ENCODE measurements around the gene TMEM132D.

Gene TMEM132D

GRCh38 chr12:129772501-129773493 is 131.0 kb downstream of the TMEM132D start:
- FAIRE-seq (no peak), DNase-seq (ENCODE audit: insufficient read length) (no peak)
- TF ChIP-seq TAF1 (IDR thresholded peaks at IDR 0.05; ENCODE audit: borderline replicate concordance, low read depth, low read length) (no peak), POLR2AphosphoS5 (IDR thresholded peaks at IDR 0.05; ENCODE audit: low read depth, low read length) (no peak), POLR2A (IDR thresholded peaks at IDR 0.05; ENCODE audit: low read depth, low read length) (no peak)

GRCh38 chr12:129771238-129771637 is 132.6 kb downstream of the TMEM132D start:
- no peak for TF ChIP-seq TAF1 (IDR thresholded peaks at IDR 0.05; ENCODE audit: borderline replicate concordance, low read depth, low read length)
- no peak for TF ChIP-seq POLR2AphosphoS5 (IDR thresholded peaks at IDR 0.05; ENCODE audit: low read depth, low read length)
- TF ChIP-seq POLR2A (IDR thresholded peaks at IDR 0.05; ENCODE audit: low read depth, low read length), result no peak
- DNase-seq (ENCODE audit: insufficient read length) (no peak), FAIRE-seq (no peak)

GRCh38 chr12:129765719-129766118 is 138.1 kb downstream of the TMEM132D start:
- TF ChIP-seq TAF1 (IDR thresholded peaks at IDR 0.05; ENCODE audit: borderline replicate concordance, low read depth, low read length) (no peak), POLR2A (IDR thresholded peaks at IDR 0.05; ENCODE audit: low read depth, low read length) (no peak), POLR2AphosphoS5 (IDR thresholded peaks at IDR 0.05; ENCODE audit: low read depth, low read length) (no peak)
- DNase-seq (ENCODE audit: insufficient read length), result no peak
- no peak for FAIRE-seq

GRCh38 chr12:129762436-129762835 is 141.4 kb downstream of the TMEM132D start:
- no peak for TF ChIP-seq TAF1 (IDR thresholded peaks at IDR 0.05; ENCODE audit: borderline replicate concordance, low read depth, low read length)
- no peak for TF ChIP-seq POLR2A (IDR thresholded peaks at IDR 0.05; ENCODE audit: low read depth, low read length)
- no peak for TF ChIP-seq POLR2AphosphoS5 (IDR thresholded peaks at IDR 0.05; ENCODE audit: low read depth, low read length)
- no peak for FAIRE-seq
- no peak for DNase-seq (ENCODE audit: insufficient read length)

GRCh38 chr12:129753586-129753985 is 150.2 kb downstream of the TMEM132D start:
- DNase-seq (ENCODE audit: insufficient read length) (no peak), FAIRE-seq (no peak)

GRCh38 chr12:129750421-129750820 is 153.4 kb downstream of the TMEM132D start:
- no peak for FAIRE-seq
- TF ChIP-seq TAF1 (IDR thresholded peaks at IDR 0.05; ENCODE audit: borderline replicate concordance, low read depth, low read length) (no peak), POLR2AphosphoS5 (IDR thresholded peaks at IDR 0.05; ENCODE audit: low read depth, low read length) (no peak), POLR2A (IDR thresholded peaks at IDR 0.05; ENCODE audit: low read depth, low read length) (no peak)
- DNase-seq (ENCODE audit: insufficient read length), result no peak

More at GRCh38 chr12:129753586-129753985, 150.2 kb downstream of the TMEM132D start:
- TF ChIP-seq POLR2AphosphoS5 (IDR thresholded peaks at IDR 0.05; ENCODE audit: low read depth, low read length), result no peak
- no peak for TF ChIP-seq POLR2A (IDR thresholded peaks at IDR 0.05; ENCODE audit: low read depth, low read length)
- TF ChIP-seq TAF1 (IDR thresholded peaks at IDR 0.05; ENCODE audit: borderline replicate concordance, low read depth, low read length), result no peak

GRCh38 chr12:129746318-129746717 is 157.5 kb downstream of the TMEM132D start:
- TF ChIP-seq POLR2A (IDR thresholded peaks at IDR 0.05; ENCODE audit: low read depth, low read length), result no peak
- TF ChIP-seq TAF1 (IDR thresholded peaks at IDR 0.05; ENCODE audit: borderline replicate concordance, low read depth, low read length), result no peak
- no peak for TF ChIP-seq POLR2AphosphoS5 (IDR thresholded peaks at IDR 0.05; ENCODE audit: low read depth, low read length)
- DNase-seq (ENCODE audit: insufficient read length) (no peak), FAIRE-seq (no peak)

GRCh38 chr12:129729170-129729569 is 174.7 kb downstream of the TMEM132D start:
- FAIRE-seq (no peak), DNase-seq (ENCODE audit: insufficient read length) (no peak)
- no peak for TF ChIP-seq TAF1 (IDR thresholded peaks at IDR 0.05; ENCODE audit: borderline replicate concordance, low read depth, low read length)

GRCh38 chr12:129727100-129727499 is 176.7 kb downstream of the TMEM132D start:
- FAIRE-seq (no peak), DNase-seq (ENCODE audit: insufficient read length) (no peak)
- TF ChIP-seq POLR2A (IDR thresholded peaks at IDR 0.05; ENCODE audit: low read depth, low read length) (no peak), TAF1 (IDR thresholded peaks at IDR 0.05; ENCODE audit: borderline replicate concordance, low read depth, low read length) (no peak), POLR2AphosphoS5 (IDR thresholded peaks at IDR 0.05; ENCODE audit: low read depth, low read length) (no peak)

- FAIRE-seq, result no peak
- no peak for TF ChIP-seq POLR2AphosphoS5 (IDR thresholded peaks at IDR 0.05; ENCODE audit: low read depth, low read length)
- no peak for TF ChIP-seq POLR2A (IDR thresholded peaks at IDR 0.05; ENCODE audit: low read depth, low read length)
- no peak for TF ChIP-seq TAF1 (IDR thresholded peaks at IDR 0.05; ENCODE audit: borderline replicate concordance, low read depth, low read length)
Observed at GRCh38 chr12:129723260-129723659, 180.6 kb downstream of the TMEM132D start.

GRCh38 chr12:129720618-129721017 is 183.2 kb downstream of the TMEM132D start:
- DNase-seq (ENCODE audit: insufficient read length) (no peak), FAIRE-seq (no peak)
- TF ChIP-seq TAF1 (IDR thresholded peaks at IDR 0.05; ENCODE audit: borderline replicate concordance, low read depth, low read length), result no peak
- no peak for TF ChIP-seq POLR2AphosphoS5 (IDR thresholded peaks at IDR 0.05; ENCODE audit: low read depth, low read length)
- TF ChIP-seq POLR2A (IDR thresholded peaks at IDR 0.05; ENCODE audit: low read depth, low read length), result no peak

More at GRCh38 chr12:129723260-129723659, 180.6 kb downstream of the TMEM132D start:
- no peak for DNase-seq (ENCODE audit: insufficient read length)

GRCh38 chr12:129719416-129719815 is 184.4 kb downstream of the TMEM132D start:
- FAIRE-seq, result no peak
- no peak for TF ChIP-seq POLR2AphosphoS5 (IDR thresholded peaks at IDR 0.05; ENCODE audit: low read depth, low read length)
- TF ChIP-seq POLR2A (IDR thresholded peaks at IDR 0.05; ENCODE audit: low read depth, low read length), result no peak
- no peak for TF ChIP-seq TAF1 (IDR thresholded peaks at IDR 0.05; ENCODE audit: borderline replicate concordance, low read depth, low read length)
- no peak for DNase-seq (ENCODE audit: insufficient read length)

Data from GM12892 (cell line).